OCI-LY3 (cell line): ENCODE results near the gene ERC1.
"Not testable (repeated sequence)": the region's sequence is repeated elsewhere in the genome, so short reads cannot be mapped to it uniquely, and the experiment has no call there.

ENCODE experiments used
- H2AFZ ChIP-seq: fragments of 200-600, 300-600 bp; shearing (Covaris generic); 2 replicates; pipeline ENCODE4 v1.6.0; 2014; ENCODE audit warnings: antibody characterized with exemption, low read depth, low read length
- H3K27ac ChIP-seq: fragments of 200-600, 300-600 bp; sonication (generic); 2 replicates; pipeline ENCODE4 v1.5.1; 2014; ENCODE audit warnings: mild to moderate bottlenecking, low read length, moderate library complexity, mixed read lengths
- H3K27me3 ChIP-seq: fragments of 200-600, 300-600 bp; sonication (generic); 2 replicates; pipeline ENCODE4 v1.6.1; 2014; ENCODE audit warnings: low read depth, low read length, mixed read lengths
- H3K36me3 ChIP-seq: fragments of 200-600, 300-600 bp; sonication (generic); replicated peaks from 2 replicates; pipeline ENCODE3; 2014; ENCODE audit warnings: low read depth, low read length, mixed read lengths
- H3K4me1 ChIP-seq: fragments of 300-600, 200-600 bp; sonication (generic); 2 replicates; pipeline ENCODE4 v1.6.1; 2014; ENCODE audit warnings: low read length, mixed read lengths
- H3K4me2 ChIP-seq: fragments of 200-600, 300-600 bp; sonication (generic); 2 replicates; pipeline ENCODE4 v1.6.1; 2014; ENCODE audit warnings: low read length, mixed read lengths
- H3K4me3 ChIP-seq: fragments of 300-600, 200-600 bp; sonication (generic); 2 replicates; pipeline ENCODE4 v1.5.1; 2014; ENCODE audit warnings: antibody characterized with exemption, mild to moderate bottlenecking, low read length, moderate library complexity
- H3K79me2 ChIP-seq: fragments of 300-600, 200-600 bp; shearing (Covaris generic); 2 replicates; pipeline ENCODE4 v1.6.1; 2014; ENCODE audit warnings: mild to moderate bottlenecking, low read length, mixed read lengths
- H3K9ac ChIP-seq: fragments of 300-600, 200-600 bp; shearing (Covaris generic); 2 replicates; pipeline ENCODE4 v1.6.0; 2014; ENCODE audit warnings: mild to moderate bottlenecking, low read length, moderate library complexity
- H3K9me3 ChIP-seq: fragments of 200-600, 300-600 bp; shearing (Covaris generic); 2 replicates; pipeline ENCODE4 v1.6.1; 2014; ENCODE audit warnings: low read length, mixed read lengths; ENCODE audit not compliant: insufficient read depth
- H4K20me1 ChIP-seq: fragments of 200-600, 300-600 bp; sonication (generic); 2 replicates; pipeline ENCODE4 v1.6.1; 2016; ENCODE audit warnings: low read length, mixed read lengths; ENCODE audit not compliant: insufficient read depth
- CTCF ChIP-seq: fragments of 200-600, 300-600 bp; sonication (generic); IDR thresholded peaks from 2 replicates; pipeline ENCODE4 v1.5.1; 2014; ENCODE audit warnings: antibody characterized with exemption, low read length, low read depth
- EZH2phosphoT487 ChIP-seq: fragments of 200-600 bp; shearing (Covaris generic); IDR thresholded peaks from 2 replicates; pipeline ENCODE4 v1.6.1; 2018; ENCODE audit warnings: antibody characterized with exemption, mixed run types, low read depth

Gene ERC1

DNA sequence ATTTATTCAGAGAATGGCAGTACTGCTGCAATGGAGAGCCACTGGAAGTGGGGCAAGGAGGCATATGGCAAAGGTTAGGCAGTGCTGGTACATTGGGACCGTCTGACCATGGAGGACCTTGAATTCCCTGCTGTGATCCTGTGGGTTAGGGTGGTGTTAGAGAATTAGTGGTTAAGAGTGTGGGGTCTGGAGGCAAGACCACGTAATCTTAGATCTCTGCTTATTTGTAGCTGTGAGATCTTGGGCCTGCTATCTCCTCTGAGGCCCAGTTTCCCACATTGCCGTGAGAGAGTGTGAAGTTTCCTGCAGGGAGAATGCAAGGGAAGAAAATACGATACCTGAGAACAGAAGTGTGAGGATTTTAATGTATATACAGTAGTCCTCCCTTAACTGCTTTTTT lies 147.7 kb downstream of the ERC1 start:
- Histone ChIP-seq H3K4me1 (no peaks in the 10 kb centered on the region), H3K4me3 (no peak overlapping the region), H3K4me2 (no peak overlapping the region), H3K79me2 (no peaks in the 10 kb centered on the region), H3K27me3 (no peaks in the 10 kb centered on the region), H4K20me1 (no peaks in the 10 kb centered on the region), H3K9me3 (no peaks in the 10 kb centered on the region), H2AFZ (no peak overlapping the region), H3K36me3 (no peaks in the 10 kb centered on the region), H3K27ac (no peak overlapping the region), H3K9ac (no peak overlapping the region)
- TF ChIP-seq CTCF (no peak), EZH2phosphoT487 (no peak)

GRCh38 chr12:1146758-1147157 lies 155.7 kb downstream of the ERC1 start:
- H3K4me2 ChIP-seq, H3K9ac ChIP-seq, H3K27me3 ChIP-seq, H3K4me3 ChIP-seq, H4K20me1 ChIP-seq, H2AFZ ChIP-seq, H3K4me1 ChIP-seq, H3K9me3 ChIP-seq, H3K36me3 ChIP-seq, H3K27ac ChIP-seq, H3K79me2 ChIP-seq: not testable (repeated sequence)

- H2AFZ ChIP-seq: no peak overlapping the region
- H3K4me2 ChIP-seq: no peak overlapping the region
- H3K36me3 ChIP-seq: peaks cover 2% of the 10 kb centered on the region
- peaks cover 2% of the 10 kb centered on the region; the same call in 1 of the 2 replicates for H4K20me1 ChIP-seq
- no peaks in the 10 kb centered on the region for H3K9me3 ChIP-seq
- no peak for TF ChIP-seq CTCF
- no peak for TF ChIP-seq EZH2phosphoT487
- H3K27ac ChIP-seq: no peak overlapping the region
- no peaks in the 10 kb centered on the region for H3K4me1 ChIP-seq
- H3K4me3 ChIP-seq: no peak overlapping the region
- no peaks in the 10 kb centered on the region for H3K79me2 ChIP-seq
- no peak overlapping the region for H3K9ac ChIP-seq
- no peaks in the 10 kb centered on the region for H3K27me3 ChIP-seq
Measured at GRCh38 chr12:1147821-1148220, 156.8 kb downstream of the ERC1 start.

GRCh38 chr12:1157046-1157445 lies 166.0 kb downstream of the ERC1 start:
- no peak for TF ChIP-seq EZH2phosphoT487
- Histone ChIP-seq H3K9ac (no peak overlapping the region), H3K27me3 (no peaks in the 10 kb centered on the region), H3K4me2 (no peak overlapping the region), H3K9me3 (no peaks in the 10 kb centered on the region), H3K36me3 (no peaks in the 10 kb centered on the region), H2AFZ (no peak overlapping the region), H3K4me3 (no peak overlapping the region), H3K27ac (no peak overlapping the region), H3K4me1 (peaks cover 9% of the 10 kb centered on the region), H4K20me1 (no peaks in the 10 kb centered on the region; the same call in 1 of the 2 replicates), H3K79me2 (no peaks in the 10 kb centered on the region)

DNA sequence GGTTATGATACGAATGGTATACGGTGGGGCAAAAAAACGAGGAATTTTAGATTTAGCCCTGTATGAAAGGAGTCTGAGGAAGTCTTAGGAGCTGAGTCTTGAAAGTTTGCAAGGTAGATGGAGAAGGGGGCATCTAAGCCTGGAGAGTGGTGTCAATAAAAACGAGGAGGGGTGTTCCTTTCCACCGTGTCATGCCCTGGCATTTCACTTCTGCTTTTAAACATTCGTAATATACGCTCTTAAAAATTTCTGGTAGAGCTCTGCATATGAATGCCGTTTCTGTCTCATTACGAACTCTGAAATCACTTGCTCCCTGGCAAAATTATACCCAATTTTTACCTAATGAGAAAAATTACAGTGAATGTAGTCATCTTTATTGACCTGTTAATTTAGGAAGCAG lies 170.2 kb downstream of the ERC1 start:
- Histone ChIP-seq H3K79me2 (no peaks in the 10 kb centered on the region), H4K20me1 (no peaks in the 10 kb centered on the region), H3K4me3 (peak overlapping the region; percentile 47), H3K27ac (no peak overlapping the region), H3K9ac (no peak overlapping the region), H3K9me3 (no peaks in the 10 kb centered on the region), H3K27me3 (no peaks in the 10 kb centered on the region), H3K4me2 (peak overlapping the region; percentile 76), H2AFZ (no peak overlapping the region), H3K36me3 (no peaks in the 10 kb centered on the region), H3K4me1 (peaks cover 9% of the 10 kb centered on the region)
- TF ChIP-seq EZH2phosphoT487: no peak
- no peak for TF ChIP-seq CTCF
